HUES6 (cell line): Measurements from ENCODE around the gene WRAP53.

Source experiments
- H3K27ac ChIP-seq: 2 replicates; pipeline ENCODE4 v1.7.0; 2013; ENCODE audit warnings: low read depth, mild to moderate bottlenecking, low read length, inconsistent platforms
- H3K27me3 ChIP-seq: 2 replicates; pipeline ENCODE4 v1.6.1; 2013; ENCODE audit warnings: low read length; ENCODE audit not compliant: control insufficient read depth, insufficient read depth
- H3K36me3 ChIP-seq: 2 replicates; pipeline ENCODE4 v1.6.1; 2013; ENCODE audit warnings: low read length; ENCODE audit not compliant: control insufficient read depth, insufficient read depth
- H3K4me1 ChIP-seq: 2 replicates; pipeline ENCODE4 v1.6.1; 2013; ENCODE audit warnings: low read length; ENCODE audit not compliant: control insufficient read depth, insufficient read depth
- H3K4me3 ChIP-seq: 2 replicates; pipeline ENCODE4 v1.5.1; 2013; ENCODE audit warnings: low read depth, low read length
- H3K9ac ChIP-seq: one replicate; pipeline ENCODE4 v1.6.1; 2013; ENCODE audit warnings: mild to moderate bottlenecking, low read length
- H3K9me3 ChIP-seq: 2 replicates; pipeline ENCODE4 v1.6.1; 2013; ENCODE audit warnings: low read depth, low read length; ENCODE audit not compliant: control insufficient read depth, insufficient read depth

The WRAP53 gene

GRCh38 chr17:7654832-7655540, 33.3 kb upstream of the WRAP53 start:
- Histone ChIP-seq H3K4me3 (no peak overlapping the region), H3K9ac (no peak overlapping the region), H3K9me3 (no peaks in the 10 kb centered on the region), H3K27me3 (peaks cover 38% of the 10 kb centered on the region), H3K36me3 (no peaks in the 10 kb centered on the region), H3K27ac (no peak overlapping the region), H3K4me1 (peaks cover 28% of the 10 kb centered on the region)

- Histone ChIP-seq H3K36me3 (no peaks in the 10 kb centered on the region), H3K4me3 (no peak overlapping the region), H3K27ac (no peak overlapping the region), H3K27me3 (peaks cover 36% of the 10 kb centered on the region), H3K9ac (no peak overlapping the region), H3K9me3 (no peaks in the 10 kb centered on the region), H3K4me1 (peaks cover 25% of the 10 kb centered on the region)
These were observed 32.8 kb upstream of the WRAP53 start for GRCh38 chr17:7655541-7655840.

DNA sequence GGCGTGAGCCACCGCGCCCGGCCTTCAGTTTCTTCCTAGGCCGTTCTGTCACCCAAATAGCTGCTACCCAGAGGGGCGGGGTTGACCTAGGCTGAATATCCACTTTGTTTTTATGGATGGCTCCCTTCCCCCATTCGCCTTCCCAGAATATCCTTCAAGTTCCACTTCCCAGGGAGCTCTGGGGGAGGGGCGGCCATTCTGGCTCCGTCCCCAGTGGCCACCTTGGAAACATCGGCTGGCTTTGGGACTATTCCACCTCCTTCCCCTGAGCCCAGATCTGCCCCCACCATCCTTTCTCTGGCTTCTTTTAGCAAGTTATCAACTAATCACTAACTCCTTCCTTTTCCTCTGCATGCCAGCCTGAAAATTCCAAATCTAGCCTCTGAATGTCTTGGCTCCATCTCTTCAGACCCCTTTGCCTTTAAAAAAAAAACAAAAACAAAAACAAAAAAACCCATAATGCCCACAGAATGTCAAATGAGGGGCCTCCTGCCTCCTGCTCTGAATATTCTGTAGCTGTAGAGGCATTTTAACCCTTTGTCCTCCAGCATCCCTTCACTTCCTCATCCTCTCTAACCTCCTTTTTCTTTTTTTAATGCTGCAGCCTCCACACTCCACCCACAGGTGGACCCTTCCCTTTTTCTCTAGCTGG, 31.2 kb upstream of the WRAP53 start:
- Histone ChIP-seq H3K36me3 (no peaks in the 10 kb centered on the region), H3K9me3 (no peaks in the 10 kb centered on the region), H3K27me3 (peaks cover 23% of the 10 kb centered on the region), H3K27ac (no peak overlapping the region), H3K4me1 (peaks cover 25% of the 10 kb centered on the region), H3K4me3 (peak overlapping the region; percentile 41), H3K9ac (peak overlapping the region; percentile 50)

GRCh38 chr17:7667656-7668406, 20.4 kb upstream of the WRAP53 start:
- Histone ChIP-seq H3K4me3 (no peak overlapping the region), H3K36me3 (peaks cover 60% of the 10 kb centered on the region), H3K9me3 (no peaks in the 10 kb centered on the region), H3K27me3 (no peaks in the 10 kb centered on the region), H3K9ac (no peak overlapping the region), H3K27ac (no peak overlapping the region), H3K4me1 (peaks cover 9% of the 10 kb centered on the region)

DNA sequence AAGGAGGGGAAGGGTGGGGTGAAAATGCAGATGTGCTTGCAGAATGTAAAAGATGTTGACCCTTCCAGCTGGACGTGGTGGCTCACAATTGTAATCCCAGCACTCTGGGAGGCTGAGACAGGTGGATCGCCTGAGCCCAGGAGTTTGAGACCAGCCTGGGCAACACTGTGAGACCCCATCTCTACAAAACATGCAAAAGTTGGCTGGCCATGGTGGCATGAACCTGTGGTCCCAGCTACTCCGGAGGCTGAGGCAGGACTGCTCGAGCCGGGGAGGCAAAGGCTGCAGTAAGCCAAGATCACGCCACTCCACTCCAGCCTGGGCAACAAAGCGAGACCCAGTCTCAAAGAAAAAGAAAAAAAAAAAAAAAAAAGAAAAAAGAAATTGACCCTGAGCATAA, 19.8 kb upstream of the WRAP53 start:
- Histone ChIP-seq H3K36me3 (peaks cover 66% of the 10 kb centered on the region), H3K27me3 (no peaks in the 10 kb centered on the region), H3K9me3 (peaks cover 2% of the 10 kb centered on the region), H3K4me3 (no peak overlapping the region), H3K9ac (no peak overlapping the region), H3K27ac (no peak overlapping the region), H3K4me1 (peaks cover 9% of the 10 kb centered on the region)

GRCh38 chr17:7673239-7673638, 15.0 kb upstream of the WRAP53 start:
- H3K36me3 ChIP-seq: peaks cover 70% of the 10 kb centered on the region

GRCh38 chr17:7674934-7675333, 13.3 kb upstream of the WRAP53 start:
- peaks cover 7% of the 10 kb centered on the region for H3K9me3 ChIP-seq
- no peak overlapping the region for H3K9ac ChIP-seq
- H3K4me3 ChIP-seq: no peak overlapping the region

More at GRCh38 chr17:7673239-7673638, 15.0 kb upstream of the WRAP53 start:
- Histone ChIP-seq H3K9me3 (peaks cover 7% of the 10 kb centered on the region), H3K4me1 (peaks cover 25% of the 10 kb centered on the region), H3K4me3 (no peak overlapping the region), H3K27me3 (no peaks in the 10 kb centered on the region), H3K9ac (no peak overlapping the region), H3K27ac (no peak overlapping the region)

GRCh38 chr17:7676533-7676932, 11.7 kb upstream of the WRAP53 start:
- Histone ChIP-seq H3K9ac (peak overlapping the region; percentile 69), H3K4me1 (peaks cover 27% of the 10 kb centered on the region), H3K36me3 (peaks cover 40% of the 10 kb centered on the region), H3K27ac (peak overlapping the region; percentile 74; the same call in 1 of the 2 replicates), H3K9me3 (peaks cover 7% of the 10 kb centered on the region), H3K4me3 (peak overlapping the region; percentile 32), H3K27me3 (no peaks in the 10 kb centered on the region)

More at GRCh38 chr17:7674934-7675333, 13.3 kb upstream of the WRAP53 start:
- Histone ChIP-seq H3K4me1 (peaks cover 27% of the 10 kb centered on the region), H3K27ac (no peak overlapping the region), H3K27me3 (no peaks in the 10 kb centered on the region), H3K36me3 (peaks cover 54% of the 10 kb centered on the region)

GRCh38 chr17:7677388-7678067, 10.7 kb upstream of the WRAP53 start:
- Histone ChIP-seq H3K36me3 (peaks cover 35% of the 10 kb centered on the region), H3K27me3 (no peaks in the 10 kb centered on the region), H3K9ac (peak overlapping the region; percentile 69), H3K4me1 (peaks cover 27% of the 10 kb centered on the region), H3K27ac (peak overlapping the region; percentile 74; the same call in 1 of the 2 replicates), H3K9me3 (peaks cover 7% of the 10 kb centered on the region), H3K4me3 (peak overlapping the region; percentile 32; the same call in 1 of the 2 replicates)

DNA sequence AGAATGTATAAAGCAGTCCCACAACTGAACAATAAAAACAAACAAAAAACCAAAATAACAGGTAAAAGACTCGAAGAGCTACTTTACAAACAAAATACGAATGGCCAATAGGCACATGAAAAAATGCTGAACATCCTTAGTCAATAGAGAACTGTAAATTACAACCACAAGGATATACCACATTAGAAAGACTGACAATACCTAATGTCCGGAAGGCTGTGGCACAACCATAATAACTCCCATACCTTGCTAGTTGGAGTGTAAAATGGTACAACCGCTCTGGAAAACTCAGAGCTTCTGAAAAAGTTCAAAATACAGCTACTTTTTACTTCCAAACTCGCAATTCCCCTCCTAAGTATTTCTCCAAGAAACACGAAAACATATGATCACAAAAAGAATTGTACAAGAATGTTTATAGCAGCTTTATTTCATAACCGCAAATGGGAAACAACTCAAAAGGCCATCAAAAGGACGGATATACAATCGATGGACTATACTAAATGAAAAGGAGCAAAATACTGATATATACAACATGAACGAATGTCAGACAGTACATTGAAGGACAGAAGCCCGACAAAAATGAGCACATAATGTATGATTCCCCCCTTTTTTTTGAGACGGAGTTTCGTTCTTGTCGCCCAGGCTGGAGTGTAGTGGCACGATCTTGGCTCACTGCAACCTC, 3.3 kb upstream of the WRAP53 start:
- Histone ChIP-seq H3K27ac (peak overlapping the region; percentile 7; the same call in 1 of the 2 replicates), H3K9ac (peak overlapping the region; percentile 98)

More for the DNA sequence above, 3.3 kb upstream of the WRAP53 start:
- Histone ChIP-seq H3K4me1 (peaks cover 14% of the 10 kb centered on the region; the same call in 1 of the 2 replicates), H3K36me3 (peaks cover 10% of the 10 kb centered on the region; the same call in 1 of the 2 replicates), H3K9me3 (no peaks in the 10 kb centered on the region), H3K4me3 (peak overlapping the region; percentile 85), H3K27me3 (no peaks in the 10 kb centered on the region)
